Measurements from ENCODE around the gene WAS. TPM values are rescaled to one million over a fixed set of nuclear protein-coding genes. Genes with fewer than 3 reads are reported as not detected.
"Not testable (repeated sequence)": the region's sequence is repeated elsewhere in the genome, so short reads cannot be mapped to it uniquely, and the experiment has no call there.

Gene WAS
- total RNA-seq, 1 experiment from 2014 or later = 0.43 TPM

DNA sequence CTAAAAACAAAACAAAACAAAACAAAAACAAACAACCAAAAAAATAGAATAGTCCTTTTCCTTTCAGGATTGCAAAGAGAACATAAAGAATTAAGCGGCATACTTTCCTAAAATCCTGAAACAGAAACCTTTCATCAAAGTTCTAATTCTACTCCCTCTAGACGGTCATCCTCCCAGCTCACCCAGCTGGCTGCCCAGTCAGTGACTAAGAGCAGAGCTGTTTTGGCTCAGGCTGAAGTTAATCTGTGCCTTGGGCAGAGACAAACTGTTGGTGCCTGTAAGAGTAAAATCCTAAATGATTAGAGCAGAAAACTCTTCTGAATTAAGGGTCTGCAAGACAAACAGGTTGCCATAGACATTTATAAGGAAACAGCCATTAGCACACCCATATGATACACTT lies 17.6 kb upstream of the WAS start:
- no peaks in the 10 kb centered on the region for H3K9me3 Mint-ChIP-seq (ENCODE audit: unreplicated experiment)
- Histone ChIP-seq H3K4me3 (ENCODE audit: low read depth, low read length) (no peak overlapping the region), H3K27me3 (replicated peaks; ENCODE audit: control insufficient read depth, insufficient read depth, low read length) (no peaks in the 10 kb centered on the region), H3K4me1 (no peaks in the 10 kb centered on the region), H3K9me3 (no peaks in the 10 kb centered on the region), H3K36me3 (ENCODE audit: control insufficient read depth, insufficient read depth, low read length) (no peaks in the 10 kb centered on the region)
- TF ChIP-seq, protein P1, sequence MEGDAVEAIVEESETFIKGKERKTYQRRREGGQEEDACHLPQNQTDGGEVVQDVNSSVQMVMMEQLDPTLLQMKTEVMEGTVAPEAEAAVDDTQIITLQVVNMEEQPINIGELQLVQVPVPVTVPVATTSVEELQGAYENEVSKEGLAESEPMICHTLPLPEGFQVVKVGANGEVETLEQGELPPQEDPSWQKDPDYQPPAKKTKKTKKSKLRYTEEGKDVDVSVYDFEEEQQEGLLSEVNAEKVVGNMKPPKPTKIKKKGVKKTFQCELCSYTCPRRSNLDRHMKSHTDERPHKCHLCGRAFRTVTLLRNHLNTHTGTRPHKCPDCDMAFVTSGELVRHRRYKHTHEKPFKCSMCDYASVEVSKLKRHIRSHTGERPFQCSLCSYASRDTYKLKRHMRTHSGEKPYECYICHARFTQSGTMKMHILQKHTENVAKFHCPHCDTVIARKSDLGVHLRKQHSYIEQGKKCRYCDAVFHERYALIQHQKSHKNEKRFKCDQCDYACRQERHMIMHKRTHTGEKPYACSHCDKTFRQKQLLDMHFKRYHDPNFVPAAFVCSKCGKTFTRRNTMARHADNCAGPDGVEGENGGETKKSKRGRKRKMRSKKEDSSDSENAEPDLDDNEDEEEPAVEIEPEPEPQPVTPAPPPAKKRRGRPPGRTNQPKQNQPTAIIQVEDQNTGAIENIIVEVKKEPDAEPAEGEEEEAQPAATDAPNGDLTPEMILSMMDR (IDR thresholded peaks at IDR 0.05; ENCODE audit: insufficient read depth in 1 of 2, low read depth in 1 of 2, low read length in 1 of 2, severe bottlenecking in 1 of 2, unreplicated experiment in 1 of 2) = no peak
- ChIA-PET CTCF (no interaction called here), POLR2A (no interaction called here)
- H3K4me3 Mint-ChIP-seq (ENCODE audit: unreplicated experiment) = no peak overlapping the region
- H3K4me1 Mint-ChIP-seq (ENCODE audit: low read depth, unreplicated experiment) = no peaks in the 10 kb centered on the region
- H3K36me3 Mint-ChIP-seq (ENCODE audit: insufficient read depth, unreplicated experiment) = no peaks in the 10 kb centered on the region
- no TSS peak for BruUV-seq (replicated peaks)
- DNase-seq = no peak
- H3K27me3 Mint-ChIP-seq (ENCODE audit: insufficient read depth, unreplicated experiment) = no peaks in the 10 kb centered on the region
- no peak overlapping the region for H3K27ac Mint-ChIP-seq (ENCODE audit: unreplicated experiment)
- intact Hi-C loops (cut with micrococcal nuclease; ENCODE audit: unreplicated experiment) = no loop called here

DNA sequence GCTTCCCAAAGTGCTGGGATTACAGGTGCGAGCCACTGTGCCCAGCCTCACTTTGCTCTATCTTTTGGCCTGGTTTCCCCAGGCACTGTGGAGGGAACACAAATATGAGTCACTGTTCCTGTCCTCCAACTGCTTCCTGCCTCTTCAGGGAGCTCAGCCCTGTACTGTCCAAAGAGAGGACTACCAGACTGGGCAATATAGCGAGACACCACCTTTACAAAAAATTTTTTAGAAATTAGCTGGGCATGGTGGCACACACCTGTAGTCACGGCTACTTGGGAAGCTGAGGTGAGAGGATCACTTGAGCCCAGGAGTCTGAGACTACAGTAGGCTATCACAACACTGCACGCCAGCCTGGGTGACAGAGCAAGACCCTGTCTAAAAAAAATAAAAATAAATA lies 16.9 kb upstream of the WAS start:
- no peaks in the 10 kb centered on the region for H3K9me3 Mint-ChIP-seq (ENCODE audit: unreplicated experiment)
- no TSS peak for BruUV-seq (replicated peaks)
- ChIA-PET CTCF (no interaction called here), POLR2A (no interaction called here)
- TF ChIP-seq, protein P1 (IDR thresholded peaks at IDR 0.05; ENCODE audit: insufficient read depth in 1 of 2, low read depth in 1 of 2, low read length in 1 of 2, severe bottlenecking in 1 of 2, unreplicated experiment in 1 of 2) = no peak
- no peak for DNase-seq
- no peak overlapping the region for H3K27ac Mint-ChIP-seq (ENCODE audit: unreplicated experiment)
- Histone ChIP-seq H3K4me3 (ENCODE audit: low read depth, low read length) (no peak overlapping the region), H3K9me3 (no peaks in the 10 kb centered on the region), H3K4me1 (no peaks in the 10 kb centered on the region), H3K36me3 (ENCODE audit: control insufficient read depth, insufficient read depth, low read length) (no peaks in the 10 kb centered on the region), H3K27me3 (replicated peaks; ENCODE audit: control insufficient read depth, insufficient read depth, low read length) (no peaks in the 10 kb centered on the region)
- no peak overlapping the region for H3K4me3 Mint-ChIP-seq (ENCODE audit: unreplicated experiment)
- no peaks in the 10 kb centered on the region for H3K27me3 Mint-ChIP-seq (ENCODE audit: insufficient read depth, unreplicated experiment)
- intact Hi-C loops (cut with micrococcal nuclease; ENCODE audit: unreplicated experiment) = no loop called here
- no peaks in the 10 kb centered on the region for H3K4me1 Mint-ChIP-seq (ENCODE audit: low read depth, unreplicated experiment)
- H3K36me3 Mint-ChIP-seq (ENCODE audit: insufficient read depth, unreplicated experiment) = no peaks in the 10 kb centered on the region

DNA sequence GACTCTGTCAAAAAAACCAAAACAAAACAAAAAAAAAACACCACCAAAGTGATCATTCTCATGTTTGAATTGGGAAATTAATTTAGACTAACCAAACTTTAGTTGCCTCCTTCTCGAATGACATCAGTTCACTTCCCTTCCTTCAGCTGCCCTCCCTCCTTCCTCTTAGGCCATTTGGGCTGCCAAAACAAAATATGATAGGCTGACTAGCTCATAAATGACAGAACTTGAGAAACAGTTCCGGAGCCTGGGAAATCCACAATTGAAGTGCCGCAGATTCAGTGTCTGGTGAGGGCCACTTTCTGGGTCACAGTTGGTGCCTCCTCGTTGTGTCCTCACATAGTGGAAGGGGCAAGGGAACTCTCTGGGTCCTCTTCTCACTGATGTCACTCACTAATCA lies 16.1 kb upstream of the WAS start:
- Mint-ChIP-seq H3K36me3 (ENCODE audit: insufficient read depth, unreplicated experiment) (no peaks in the 10 kb centered on the region), H3K27me3 (ENCODE audit: insufficient read depth, unreplicated experiment) (no peaks in the 10 kb centered on the region), H3K4me1 (ENCODE audit: low read depth, unreplicated experiment) (no peaks in the 10 kb centered on the region), H3K27ac (ENCODE audit: unreplicated experiment) (no peak overlapping the region), H3K9me3 (ENCODE audit: unreplicated experiment) (no peaks in the 10 kb centered on the region), H3K4me3 (ENCODE audit: unreplicated experiment) (no peak overlapping the region)
- CTCF ChIA-PET = no interaction called here
- TF ChIP-seq, protein P1 (IDR thresholded peaks at IDR 0.05; ENCODE audit: insufficient read depth in 1 of 2, low read depth in 1 of 2, low read length in 1 of 2, severe bottlenecking in 1 of 2, unreplicated experiment in 1 of 2) = no peak
- Histone ChIP-seq H3K9me3 (no peaks in the 10 kb centered on the region), H3K36me3 (ENCODE audit: control insufficient read depth, insufficient read depth, low read length) (no peaks in the 10 kb centered on the region), H3K4me1 (no peaks in the 10 kb centered on the region), H3K4me3 (ENCODE audit: low read depth, low read length) (no peak overlapping the region), H3K27me3 (replicated peaks; ENCODE audit: control insufficient read depth, insufficient read depth, low read length) (no peaks in the 10 kb centered on the region)
- BruUV-seq (replicated peaks) = no TSS peak
- no peak for DNase-seq
- intact Hi-C loops (cut with micrococcal nuclease; ENCODE audit: unreplicated experiment) = no loop called here
- POLR2A ChIA-PET = no interaction called here

DNA sequence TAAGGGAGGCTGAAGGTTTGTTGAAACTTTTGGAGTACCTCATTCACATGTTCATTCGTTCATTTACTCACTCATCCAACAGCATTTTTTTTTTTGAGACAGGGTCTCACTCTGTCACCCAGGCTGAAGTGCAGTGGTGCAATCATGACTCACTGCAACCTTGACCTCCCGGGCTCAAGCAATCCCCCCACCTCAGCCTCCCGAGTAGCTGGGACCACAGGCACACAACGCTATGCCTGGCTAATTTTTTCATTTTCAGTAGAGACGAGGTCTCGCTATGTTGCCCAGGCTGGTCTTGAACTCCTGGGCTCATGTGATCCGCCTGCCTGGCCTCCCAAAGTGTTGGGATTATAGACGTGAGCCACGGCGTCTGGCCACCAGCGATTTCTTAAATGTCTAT lies 15.4 kb upstream of the WAS start:
- H3K4me1 Mint-ChIP-seq (ENCODE audit: low read depth, unreplicated experiment); DNase-seq; H3K9me3 ChIP-seq; H3K9me3 Mint-ChIP-seq (ENCODE audit: unreplicated experiment); H3K27me3 ChIP-seq (replicated peaks; ENCODE audit: control insufficient read depth, insufficient read depth, low read length); intact Hi-C loops (cut with micrococcal nuclease; ENCODE audit: unreplicated experiment); H3K36me3 ChIP-seq (ENCODE audit: control insufficient read depth, insufficient read depth, low read length); BruUV-seq (replicated peaks); H3K4me3 Mint-ChIP-seq (ENCODE audit: unreplicated experiment); CTCF ChIA-PET; H3K4me1 ChIP-seq; H3K36me3 Mint-ChIP-seq (ENCODE audit: insufficient read depth, unreplicated experiment); POLR2A ChIA-PET; H3K4me3 ChIP-seq (ENCODE audit: low read depth, low read length); H3K27ac Mint-ChIP-seq (ENCODE audit: unreplicated experiment); H3K27me3 Mint-ChIP-seq (ENCODE audit: insufficient read depth, unreplicated experiment): not testable (repeated sequence)

All from Caco-2 (cell line).